Stimulated activated CD4-positive, alpha-beta T cell treated with anti-CD3 and anti-CD28 coated beads, Interleukin-2, amount 100 ng/mL, for 4 hours (primary cell): ENCODE results near the gene ADGRB3.
"Not testable (repeated sequence)": the region's sequence is repeated elsewhere in the genome, so short reads cannot be mapped to it uniquely, and the experiment has no call there.

Source experiments
- DNase-seq: peaks from one replicate; pipeline ENCODE4 v3.0.0-alpha.2; 2020; ENCODE audit warnings: low read depth

ADGRB3 gene

DNA sequence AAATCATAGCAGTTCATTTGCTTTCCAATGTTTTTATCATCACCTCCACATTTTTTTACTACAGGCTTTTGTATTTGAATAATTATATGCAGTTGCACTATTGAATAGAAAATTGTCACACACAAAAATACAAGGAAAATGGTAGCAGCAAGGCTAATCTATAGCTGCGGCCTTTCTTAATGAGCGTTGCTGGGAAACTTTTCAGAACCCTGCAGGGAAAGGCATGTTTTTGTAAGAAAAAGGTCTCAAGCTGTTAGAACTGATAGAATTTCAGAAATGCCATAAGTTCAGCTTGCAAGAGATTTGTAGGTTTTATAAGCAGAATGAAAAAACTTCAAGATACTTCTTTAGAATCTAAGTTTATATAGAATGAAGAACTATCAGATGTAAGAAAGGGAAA is 625.9 kb downstream of the ADGRB3 start:
- no peak for DNase-seq

- no peak for DNase-seq
These were observed 628.2 kb downstream of the ADGRB3 start for GRCh38 chr6:69263297-69263696.

DNA sequence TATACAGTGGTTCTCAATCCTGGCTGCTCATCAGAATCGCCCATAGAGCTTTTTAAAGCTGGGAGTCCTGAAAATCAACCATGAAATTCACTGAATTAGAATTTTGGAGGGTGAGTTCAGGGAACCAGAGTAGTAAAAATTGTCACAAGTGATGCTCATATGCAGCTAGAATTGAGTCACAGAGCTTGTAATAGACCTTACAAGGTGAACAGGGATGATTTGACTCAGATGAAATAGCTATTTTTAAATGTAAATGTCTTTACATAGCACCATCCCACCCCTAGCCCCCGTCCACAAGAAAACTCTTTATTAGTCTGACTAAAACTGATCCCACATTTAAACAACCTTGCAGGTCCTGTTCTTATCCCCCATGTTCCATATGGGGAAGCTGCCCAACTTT is 630.0 kb downstream of the ADGRB3 start:
- no peak for DNase-seq

DNA sequence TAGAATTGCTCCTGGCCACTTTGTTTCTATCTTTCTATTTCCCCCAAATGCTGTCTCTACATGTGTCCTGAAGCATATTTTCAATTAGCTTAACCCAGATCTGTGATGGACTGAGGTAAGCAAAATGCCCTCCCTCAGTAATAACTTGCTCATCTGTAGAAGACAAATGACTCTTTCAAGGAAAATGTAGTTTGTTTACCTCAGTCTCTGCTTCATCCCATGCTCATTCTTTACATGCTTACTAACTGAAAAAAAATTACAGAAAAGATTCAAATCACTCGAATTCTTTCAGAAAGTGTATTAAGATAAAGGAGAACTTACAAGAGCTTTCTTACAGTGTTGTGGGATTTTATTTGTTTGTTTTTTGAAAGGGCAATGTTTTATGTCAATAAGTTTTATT is 630.6 kb downstream of the ADGRB3 start:
- no peak for DNase-seq

- no peak for DNase-seq
These were observed 641.1 kb downstream of the ADGRB3 start for GRCh38 chr6:69276204-69276603.

GRCh38 chr6:69279805-69280204 is 644.7 kb downstream of the ADGRB3 start:
- DNase-seq = no peak

GRCh38 chr6:69280858-69281257 is 645.8 kb downstream of the ADGRB3 start:
- DNase-seq = no peak

GRCh38 chr6:69284176-69284730 is 649.2 kb downstream of the ADGRB3 start:
- no peak for DNase-seq

- DNase-seq = no peak
These were observed 650.0 kb downstream of the ADGRB3 start for GRCh38 chr6:69285054-69285453.

DNA sequence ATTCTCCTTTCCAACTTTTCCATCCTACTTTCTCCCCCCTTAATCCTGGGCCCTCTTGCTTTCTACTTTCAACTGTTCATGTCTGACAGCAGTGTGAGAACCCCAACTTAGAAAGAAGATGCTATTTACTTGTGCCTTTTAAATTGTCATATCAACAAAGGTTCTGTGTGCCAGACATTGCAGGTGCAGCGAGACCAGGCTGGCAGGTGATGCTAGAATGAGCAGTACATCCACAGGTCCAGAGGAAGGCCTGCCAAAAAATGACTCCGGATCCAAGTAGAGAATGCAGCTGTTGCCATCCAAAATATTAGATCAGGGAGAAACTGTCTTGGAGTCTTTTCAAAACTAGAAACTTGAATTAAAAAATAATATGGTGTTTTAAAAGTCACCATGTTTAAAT is 651.2 kb downstream of the ADGRB3 start:
- no peak for DNase-seq

- not testable (repeated sequence) for DNase-seq
These were observed 653.1 kb downstream of the ADGRB3 start for GRCh38 chr6:69288198-69288597.

DNA sequence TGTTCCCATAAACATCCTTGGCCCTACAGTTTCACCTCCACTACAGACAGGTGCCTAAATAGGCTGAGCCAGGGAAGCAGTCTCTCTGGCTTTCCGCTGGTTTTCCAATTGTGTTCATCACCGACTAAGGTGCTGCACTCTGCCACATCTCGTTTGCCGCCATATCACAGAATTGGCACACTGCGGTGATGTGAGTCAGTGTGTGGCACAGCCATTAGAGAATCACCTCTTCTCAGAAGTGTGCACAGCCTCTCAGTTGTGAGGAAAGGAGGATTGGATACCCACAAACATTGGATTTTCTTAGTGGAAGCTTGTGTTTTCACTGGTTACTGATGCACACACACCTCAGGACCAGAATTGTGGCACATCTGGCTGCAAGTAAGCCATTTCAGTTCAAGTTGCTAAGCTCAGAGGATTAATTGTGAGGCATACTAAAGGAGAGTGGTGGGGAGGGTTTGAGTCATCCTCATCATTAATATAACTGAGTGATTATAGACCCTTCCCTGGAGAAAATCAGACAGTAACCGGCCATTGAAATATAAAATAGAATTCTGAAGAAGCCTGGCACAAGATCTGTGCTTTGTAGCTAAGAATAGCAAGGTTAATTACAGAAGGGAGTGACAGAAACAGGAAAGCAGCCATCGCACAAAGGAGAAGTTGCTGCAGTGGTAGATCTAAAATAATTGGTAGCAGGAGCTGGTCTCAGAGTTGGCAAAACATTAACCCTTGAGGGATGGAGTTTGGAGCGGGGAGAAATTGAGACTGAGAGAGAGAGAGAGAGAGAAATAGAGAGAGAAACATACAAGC is 654.8 kb downstream of the ADGRB3 start:
- DNase-seq = no peak

DNA sequence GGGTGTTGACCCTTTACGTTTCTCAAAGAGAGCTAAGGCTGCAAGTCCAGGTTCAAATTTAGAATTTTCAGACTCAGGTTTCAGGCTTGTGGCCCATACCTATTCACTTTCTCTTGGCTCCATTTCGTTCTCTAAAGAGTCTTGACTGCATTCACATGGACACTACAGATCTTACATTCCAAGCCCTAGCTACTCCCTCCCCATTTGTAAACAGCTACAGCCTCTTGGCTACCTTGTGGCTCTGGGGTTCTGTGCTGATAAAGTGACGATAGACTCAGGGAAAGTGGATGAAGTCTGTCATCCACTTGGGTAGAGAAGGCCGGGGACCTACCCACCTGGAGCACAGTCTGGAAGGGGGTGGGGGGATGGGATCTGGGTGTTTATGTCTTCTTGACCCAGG is 658.4 kb downstream of the ADGRB3 start:
- DNase-seq = no peak

DNA sequence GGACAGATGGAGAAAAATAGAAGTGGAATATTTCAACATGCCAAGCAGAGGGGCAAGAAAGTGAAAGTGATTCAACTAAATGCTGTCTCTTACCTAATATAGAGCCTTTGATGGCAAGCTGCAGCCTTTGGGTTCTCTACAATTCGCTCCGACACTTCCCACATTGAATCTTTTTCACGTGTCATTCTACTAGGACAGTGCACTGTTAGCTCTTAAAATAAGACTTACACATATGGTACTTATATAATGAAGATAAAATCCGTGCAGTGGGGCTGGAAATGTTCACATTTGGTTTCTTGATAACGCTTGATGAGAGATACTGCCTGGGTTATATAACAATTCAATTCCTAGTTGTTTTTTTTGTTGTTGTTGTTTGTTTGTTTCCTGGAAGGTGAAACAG is 659.3 kb downstream of the ADGRB3 start:
- no peak for DNase-seq

DNA sequence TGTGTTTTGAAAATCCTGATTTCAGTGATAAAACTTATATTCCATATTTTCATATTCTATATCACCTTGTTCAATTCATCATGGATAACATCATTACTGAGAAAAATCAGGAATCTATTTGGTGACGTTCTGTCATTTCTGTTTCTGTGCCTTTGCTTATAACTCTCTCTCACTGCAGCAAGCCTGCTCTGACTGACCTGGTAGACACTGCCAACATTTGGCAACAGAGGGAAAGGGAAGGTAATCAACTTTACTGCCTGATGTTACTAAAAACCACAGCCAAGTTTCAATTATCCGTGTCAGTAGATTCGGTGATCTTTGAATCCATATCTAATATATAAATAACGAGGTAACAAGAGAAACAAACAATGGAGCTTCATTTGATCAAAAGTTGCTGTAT is 659.8 kb downstream of the ADGRB3 start:
- DNase-seq = no peak

DNA sequence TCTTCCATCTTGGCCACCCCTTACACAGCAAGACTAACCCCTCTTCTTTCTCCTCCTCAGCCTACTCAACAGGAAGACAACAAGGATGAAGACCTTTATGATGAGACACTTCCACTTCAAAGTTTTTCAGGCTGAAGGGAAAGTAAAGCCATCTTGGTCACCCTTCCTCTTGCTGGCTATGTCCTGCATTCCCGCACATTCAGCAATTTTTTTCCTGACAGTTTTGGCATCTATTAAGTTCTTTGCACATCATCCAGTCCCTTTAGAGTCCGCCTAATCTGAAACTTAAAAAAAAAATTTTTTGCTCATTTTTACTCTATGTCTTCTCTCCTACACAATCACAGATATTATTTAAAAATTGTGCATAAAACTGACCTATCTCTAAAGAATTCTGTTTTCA is 668.3 kb downstream of the ADGRB3 start:
- no peak for DNase-seq

DNA sequence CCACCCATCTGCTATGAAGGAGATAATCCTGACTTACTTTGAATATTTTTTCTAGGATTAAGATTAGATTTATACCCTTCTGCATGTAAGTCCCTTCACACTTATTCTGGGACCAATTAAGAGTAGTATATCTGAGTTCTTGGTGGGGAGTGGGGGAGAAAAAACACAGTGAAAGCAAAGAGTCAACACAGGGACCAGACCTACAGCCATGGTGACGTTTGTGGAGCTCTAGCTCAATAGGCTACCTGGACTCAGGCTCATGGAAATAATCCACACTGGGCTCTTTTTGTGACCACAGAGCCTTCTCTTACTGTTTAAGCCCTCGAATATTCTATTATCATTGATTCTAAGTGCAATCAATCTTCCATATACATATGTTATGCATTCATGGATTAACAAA is 670.4 kb downstream of the ADGRB3 start:
- no peak for DNase-seq

GRCh38 chr6:69308584-69308983 is 673.5 kb downstream of the ADGRB3 start:
- DNase-seq = no peak

GRCh38 chr6:69311888-69312287 is 676.8 kb downstream of the ADGRB3 start:
- DNase-seq = no peak

- DNase-seq = no peak
These were observed 678.9 kb downstream of the ADGRB3 start for GRCh38 chr6:69314001-69314400.

- no peak for DNase-seq
These were observed 679.4 kb downstream of the ADGRB3 start for GRCh38 chr6:69314531-69314930.

DNA sequence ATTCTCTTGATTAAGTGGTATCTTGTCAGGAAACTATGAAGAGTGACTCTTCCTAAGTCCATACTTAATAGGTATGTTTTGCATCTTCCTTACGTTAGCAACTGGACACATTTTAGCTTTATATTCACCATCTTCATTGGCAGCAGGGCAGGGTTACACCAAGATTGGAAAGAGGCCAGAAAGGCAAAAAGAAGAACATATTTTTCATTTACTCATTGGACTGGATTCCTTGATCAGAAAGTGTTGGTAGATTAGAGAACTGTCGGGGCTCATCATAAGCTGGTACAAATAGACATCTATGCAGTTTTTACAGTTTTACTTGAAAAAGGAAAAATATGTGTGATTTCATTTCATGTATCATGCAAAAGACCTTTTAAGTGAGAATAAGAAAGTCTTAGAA is 696.8 kb downstream of the ADGRB3 start:
- no peak for DNase-seq

- DNase-seq = no peak
These were observed 702.2 kb downstream of the ADGRB3 start for GRCh38 chr6:69337311-69337710.
